WTC11 (cell line): Measurements from ENCODE around the gene BIRC3. TPM values are rescaled to one million over a fixed set of nuclear protein-coding genes. Genes with fewer than 3 reads are reported as not detected.

Experiments used
- ATAC-seq: fragments of 200-7000 bp; cut with Tn5 transposase; 2 replicates; pipeline ENCODE4 v1.10.0; 2021; ENCODE audit warnings: mild to moderate bottlenecking, moderate library complexity
- CTCF ChIA-PET: fragments of 300-600 bp; sonication (Branson Sonifier 250); formaldehyde crosslinking; loops from one replicate; lab custom pipeline; 2021; ENCODE audit warnings: antibody characterized with exemption; lab: Charles Lee
- POLR2A ChIA-PET: fragments of 350-600 bp; sonication (Branson Sonifier 250); formaldehyde crosslinking; loops from one replicate; lab custom pipeline; 2021; ENCODE audit warnings: antibody characterized with exemption; lab: Charles Lee
- DNase-seq: peaks from one replicate; pipeline ENCODE4 v3.0.0; 2021; ENCODE audit warnings: low spot score
- H3K27ac Mint-ChIP-seq: 2 replicates; pipeline ENCODE4 v1.8.0; 2021; ENCODE audit warnings: mixed read lengths
- H3K27me3 Mint-ChIP-seq: 2 replicates; pipeline ENCODE4 v1.8.0; 2021; ENCODE audit warnings: low read depth, mild to moderate bottlenecking, moderate library complexity, mixed read lengths
- H3K36me3 Mint-ChIP-seq: 2 replicates; pipeline ENCODE4 v1.8.0; 2021; ENCODE audit warnings: mixed read lengths
- H3K4me1 Mint-ChIP-seq: 2 replicates; pipeline ENCODE4 v1.8.0; 2022; ENCODE audit warnings: mixed read lengths
- H3K4me3 Mint-ChIP-seq: 2 replicates; pipeline ENCODE4 v1.8.0; 2021; ENCODE audit warnings: mild to moderate bottlenecking, moderate library complexity, mixed read lengths
- H3K9me3 Mint-ChIP-seq: 2 replicates; pipeline ENCODE4 v1.8.0; 2021; ENCODE audit warnings: mixed read lengths
- ELF4 ChIP-seq: sonication (generic); formaldehyde crosslinking; IDR thresholded peaks from 2 replicates; pipeline ENCODE4 v1.8.1; 2022; ENCODE audit warnings: low read depth, mild to moderate bottlenecking, moderate library complexity, missing genetic modification reagents
- GABPB1 ChIP-seq: sonication (generic); formaldehyde crosslinking; IDR thresholded peaks from 2 replicates; pipeline ENCODE4 v1.8.1; 2023; ENCODE audit warnings: mild to moderate bottlenecking, missing genetic modification reagents
- HMGA2 ChIP-seq: fragments of 250-450 bp; sonication (Bioruptor Pico); IDR thresholded peaks from 2 replicates; pipeline ENCODE4 v1.4.0; 2021; ENCODE audit warnings: mild to moderate bottlenecking, moderate library complexity
- MYBL2 ChIP-seq: sonication (generic); formaldehyde crosslinking; IDR thresholded peaks from 2 replicates; pipeline ENCODE4 v1.8.1; 2023; ENCODE audit warnings: mild to moderate bottlenecking, moderate library complexity, missing genetic modification reagents
- NFE2L1 ChIP-seq: sonication (generic); formaldehyde crosslinking; IDR thresholded peaks from 2 replicates; pipeline ENCODE4 v1.8.1; 2023; ENCODE audit warnings: missing genetic modification reagents
- NFYB ChIP-seq: sonication (generic); formaldehyde crosslinking; conservative IDR thresholded peaks from 2 replicates; pipeline ENCODE4 v1.8.0; 2022; ENCODE audit warnings: low read depth, missing genetic modification reagents
- OVOL2 ChIP-seq: fragments of 250-450 bp; sonication (Bioruptor Pico); IDR thresholded peaks from 2 replicates; pipeline ENCODE4 v1.9.0; 2021; ENCODE audit warnings: mild to moderate bottlenecking, borderline replicate concordance
- PRRX2 ChIP-seq: fragments of 250-450 bp; sonication (Bioruptor Pico); IDR thresholded peaks from 2 replicates; pipeline ENCODE4 v1.8.0; 2021; ENCODE audit warnings: mild to moderate bottlenecking
- SMAD4 ChIP-seq: sonication (generic); formaldehyde crosslinking; IDR thresholded peaks from 2 replicates; pipeline ENCODE4 v1.8.0; 2022; ENCODE audit warnings: mild to moderate bottlenecking, missing genetic modification reagents
- TCF7 ChIP-seq: sonication (generic); formaldehyde crosslinking; IDR thresholded peaks from 2 replicates; pipeline ENCODE4 v1.8.0; 2022; ENCODE audit warnings: mild to moderate bottlenecking, low read depth, missing genetic modification reagents, moderate library complexity
- ZNF219 ChIP-seq: sonication (generic); formaldehyde crosslinking; IDR thresholded peaks from 2 replicates; pipeline ENCODE4 v1.8.0; 2023; ENCODE audit warnings: missing genetic modification reagents, mild to moderate bottlenecking, borderline replicate concordance
- ZNF671 ChIP-seq: fragments of 250-450 bp; sonication (Bioruptor Pico); IDR thresholded peaks from 2 replicates; pipeline ENCODE4 v1.8.0; 2021; ENCODE audit warnings: mild to moderate bottlenecking
- total RNA-seq: library from RNA; stranded (reverse); gene quantifications from 3 replicates; pipeline ENCODE4 v1.2.3, GENCODE V29; 2021
- TF ChIP-seq, protein P1 (sequence below): sonication (generic); formaldehyde crosslinking; IDR thresholded peaks from 2 replicates; pipeline ENCODE4 v1.8.0; 2022; ENCODE audit warnings: mild to moderate bottlenecking, missing genetic modification reagents
- TF ChIP-seq, protein P2 (sequence below): sonication (generic); formaldehyde crosslinking; IDR thresholded peaks from 2 replicates; pipeline ENCODE4 v1.8.1; 2023; ENCODE audit warnings: mild to moderate bottlenecking, missing genetic modification reagents, moderate library complexity
- TF ChIP-seq, protein P3 (sequence below): sonication (generic); formaldehyde crosslinking; IDR thresholded peaks from 2 replicates; pipeline ENCODE4 v1.8.1; 2023; ENCODE audit warnings: mild to moderate bottlenecking, missing genetic modification reagents
- TF ChIP-seq, protein P4 (sequence below): sonication (generic); formaldehyde crosslinking; IDR thresholded peaks from 2 replicates; pipeline ENCODE4 v1.8.1; 2022; ENCODE audit warnings: mild to moderate bottlenecking, missing genetic modification reagents, moderate library complexity, borderline replicate concordance
- TF ChIP-seq, protein P5 (sequence below): sonication (generic); formaldehyde crosslinking; IDR thresholded peaks from 2 replicates; pipeline ENCODE4 v1.8.1; 2022; ENCODE audit warnings: low read depth, missing genetic modification reagents, borderline replicate concordance
- TF ChIP-seq, protein P6 (sequence below): sonication (generic); formaldehyde crosslinking; IDR thresholded peaks from 2 replicates; pipeline ENCODE4 v1.8.1; 2023; ENCODE audit warnings: mild to moderate bottlenecking, moderate library complexity, missing genetic modification reagents
- TF ChIP-seq, protein P7 (sequence below): sonication (generic); formaldehyde crosslinking; IDR thresholded peaks from 2 replicates; pipeline ENCODE4 v1.8.0; 2022; ENCODE audit warnings: mild to moderate bottlenecking, missing genetic modification reagents

The BIRC3 gene
- total RNA-seq, 1 experiment from 2014 or later, result 0.33 TPM

DNA sequence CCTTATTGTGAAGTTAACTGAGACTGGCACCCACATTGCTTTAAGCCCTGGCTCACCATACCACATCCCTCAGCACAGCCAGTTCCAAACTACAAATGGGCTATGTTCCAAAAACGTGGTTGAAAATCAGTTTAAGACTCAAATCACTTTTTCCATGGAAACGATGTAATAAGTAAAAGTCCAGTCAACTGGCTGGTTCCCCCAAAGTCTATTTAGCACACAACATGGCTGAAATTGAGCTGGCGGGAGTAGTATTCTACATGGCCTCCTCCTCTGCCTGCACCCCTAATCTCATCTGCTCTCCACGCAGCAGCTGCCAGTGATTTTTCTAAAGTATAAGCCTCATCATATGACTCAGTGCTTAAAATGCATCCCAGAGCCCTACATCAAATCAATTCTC is 40.9 kb upstream of the BIRC3 start:
- CTCF ChIA-PET, result no interaction called here
- H3K36me3 Mint-ChIP-seq, result no peaks in the 10 kb centered on the region

DNA sequence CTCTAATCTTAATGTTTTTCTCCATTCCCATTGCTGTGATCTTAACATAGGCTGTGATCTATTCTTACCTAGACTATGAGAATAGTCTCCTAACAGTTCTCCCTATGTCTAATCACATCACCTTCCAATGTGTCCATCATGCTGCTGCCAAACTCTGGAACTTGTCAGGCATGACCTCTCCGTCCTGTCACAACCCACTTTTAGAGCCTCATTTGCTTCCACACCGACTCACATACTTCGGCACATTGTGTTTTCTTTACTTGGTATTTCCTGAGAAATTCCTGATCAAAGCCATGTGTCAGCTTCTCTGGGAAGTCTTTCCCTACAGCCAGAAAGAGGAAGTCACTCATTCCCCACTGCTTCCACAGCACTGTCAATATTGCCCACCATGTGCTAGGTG is 40.5 kb upstream of the BIRC3 start:
- POLR2A ChIA-PET, result no interaction called here
- no peak for TF ChIP-seq GABPB1 (CRISPR knock-in tag)
- TF ChIP-seq HMGA2 (CRISPR knock-in tag), result no peak
- TF ChIP-seq ELF4, result no peak
- peaks cover 35% of the 10 kb centered on the region for H3K4me1 Mint-ChIP-seq
- CTCF ChIA-PET, result no interaction called here
- H3K9me3 Mint-ChIP-seq, result peaks cover 4% of the 10 kb centered on the region; the same call in 1 of the 2 replicates
- H3K36me3 Mint-ChIP-seq, result no peaks in the 10 kb centered on the region
- no peaks in the 10 kb centered on the region; the same call in 1 of the 2 replicates for H3K27me3 Mint-ChIP-seq
- ATAC-seq (no peak), DNase-seq (no peak)
- H3K4me3 Mint-ChIP-seq, result no peak overlapping the region
- H3K27ac Mint-ChIP-seq, result no peak overlapping the region

More for the DNA sequence above, 40.9 kb upstream of the BIRC3 start:
- H3K27me3 Mint-ChIP-seq, result no peaks in the 10 kb centered on the region; the same call in 1 of the 2 replicates
- no peak overlapping the region for H3K4me3 Mint-ChIP-seq
- H3K27ac Mint-ChIP-seq, result no peak overlapping the region
- POLR2A ChIA-PET, result no interaction called here
- peaks cover 4% of the 10 kb centered on the region; the same call in 1 of the 2 replicates for H3K9me3 Mint-ChIP-seq
- TF ChIP-seq ZNF219 (CRISPR knock-in tag), result no peak
- ATAC-seq (no peak), DNase-seq (no peak)
- peaks cover 33% of the 10 kb centered on the region for H3K4me1 Mint-ChIP-seq

DNA sequence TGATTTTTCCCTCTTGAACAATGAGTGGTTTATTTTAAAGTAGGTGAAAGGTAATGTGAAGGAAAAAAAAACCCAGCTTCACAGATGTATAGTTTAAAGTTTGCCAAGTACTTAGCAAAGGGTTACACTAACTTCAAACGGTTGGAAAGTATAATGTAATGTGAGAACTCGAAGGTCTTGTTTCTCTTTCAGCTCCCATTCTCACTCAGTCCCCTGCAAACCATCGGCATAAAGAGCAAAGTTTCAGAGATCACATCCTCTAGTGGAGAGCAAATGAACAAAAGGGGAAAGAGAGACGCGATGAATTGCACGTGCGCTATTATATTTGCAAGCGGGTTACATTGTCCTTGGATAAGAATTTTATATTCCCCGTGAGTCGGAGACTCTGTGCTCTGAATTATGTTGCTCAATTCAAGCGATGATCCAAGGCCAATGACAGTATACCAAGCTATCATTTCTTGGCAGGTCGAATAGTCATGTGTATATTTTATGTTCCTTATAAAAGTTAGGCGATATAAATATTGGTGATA is 37.6 kb upstream of the BIRC3 start:
- DNase-seq (no peak), ATAC-seq (peak; percentile 31)
- no peaks in the 10 kb centered on the region for H3K9me3 Mint-ChIP-seq
- no peaks in the 10 kb centered on the region for H3K36me3 Mint-ChIP-seq
- H3K27me3 Mint-ChIP-seq, result no peaks in the 10 kb centered on the region
- H3K4me3 Mint-ChIP-seq, result peak overlapping the region; percentile 54
- peak overlapping the region; percentile 58 for H3K27ac Mint-ChIP-seq
- peaks cover 35% of the 10 kb centered on the region for H3K4me1 Mint-ChIP-seq
- ChIA-PET CTCF (interaction anchor here (0.9 to 2.8 kb wide), 7 partner anchors 10 to 161 kb away, joined by 3 to 35 read pairs (median 4); no protein-coding TSS in a partner anchor), POLR2A (no interaction called here)
- TF ChIP-seq, protein P1, sequence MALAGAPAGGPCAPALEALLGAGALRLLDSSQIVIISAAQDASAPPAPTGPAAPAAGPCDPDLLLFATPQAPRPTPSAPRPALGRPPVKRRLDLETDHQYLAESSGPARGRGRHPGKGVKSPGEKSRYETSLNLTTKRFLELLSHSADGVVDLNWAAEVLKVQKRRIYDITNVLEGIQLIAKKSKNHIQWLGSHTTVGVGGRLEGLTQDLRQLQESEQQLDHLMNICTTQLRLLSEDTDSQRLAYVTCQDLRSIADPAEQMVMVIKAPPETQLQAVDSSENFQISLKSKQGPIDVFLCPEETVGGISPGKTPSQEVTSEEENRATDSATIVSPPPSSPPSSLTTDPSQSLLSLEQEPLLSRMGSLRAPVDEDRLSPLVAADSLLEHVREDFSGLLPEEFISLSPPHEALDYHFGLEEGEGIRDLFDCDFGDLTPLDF (CRISPR knock-in tag), result no peak
- TF ChIP-seq, protein P2, sequence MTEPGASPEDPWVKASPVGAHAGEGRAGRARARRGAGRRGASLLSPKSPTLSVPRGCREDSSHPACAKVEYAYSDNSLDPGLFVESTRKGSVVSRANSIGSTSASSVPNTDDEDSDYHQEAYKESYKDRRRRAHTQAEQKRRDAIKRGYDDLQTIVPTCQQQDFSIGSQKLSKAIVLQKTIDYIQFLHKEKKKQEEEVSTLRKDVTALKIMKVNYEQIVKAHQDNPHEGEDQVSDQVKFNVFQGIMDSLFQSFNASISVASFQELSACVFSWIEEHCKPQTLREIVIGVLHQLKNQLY (CRISPR knock-in tag), result no peak
- TF ChIP-seq PRRX2 (CRISPR knock-in tag) (no peak), NFYB (no peak), SMAD4 (CRISPR knock-in tag) (no peak), TCF7 (no peak)
- TF ChIP-seq, protein P3, sequence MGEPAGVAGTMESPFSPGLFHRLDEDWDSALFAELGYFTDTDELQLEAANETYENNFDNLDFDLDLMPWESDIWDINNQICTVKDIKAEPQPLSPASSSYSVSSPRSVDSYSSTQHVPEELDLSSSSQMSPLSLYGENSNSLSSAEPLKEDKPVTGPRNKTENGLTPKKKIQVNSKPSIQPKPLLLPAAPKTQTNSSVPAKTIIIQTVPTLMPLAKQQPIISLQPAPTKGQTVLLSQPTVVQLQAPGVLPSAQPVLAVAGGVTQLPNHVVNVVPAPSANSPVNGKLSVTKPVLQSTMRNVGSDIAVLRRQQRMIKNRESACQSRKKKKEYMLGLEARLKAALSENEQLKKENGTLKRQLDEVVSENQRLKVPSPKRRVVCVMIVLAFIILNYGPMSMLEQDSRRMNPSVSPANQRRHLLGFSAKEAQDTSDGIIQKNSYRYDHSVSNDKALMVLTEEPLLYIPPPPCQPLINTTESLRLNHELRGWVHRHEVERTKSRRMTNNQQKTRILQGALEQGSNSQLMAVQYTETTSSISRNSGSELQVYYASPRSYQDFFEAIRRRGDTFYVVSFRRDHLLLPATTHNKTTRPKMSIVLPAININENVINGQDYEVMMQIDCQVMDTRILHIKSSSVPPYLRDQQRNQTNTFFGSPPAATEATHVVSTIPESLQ, result no peak

DNA sequence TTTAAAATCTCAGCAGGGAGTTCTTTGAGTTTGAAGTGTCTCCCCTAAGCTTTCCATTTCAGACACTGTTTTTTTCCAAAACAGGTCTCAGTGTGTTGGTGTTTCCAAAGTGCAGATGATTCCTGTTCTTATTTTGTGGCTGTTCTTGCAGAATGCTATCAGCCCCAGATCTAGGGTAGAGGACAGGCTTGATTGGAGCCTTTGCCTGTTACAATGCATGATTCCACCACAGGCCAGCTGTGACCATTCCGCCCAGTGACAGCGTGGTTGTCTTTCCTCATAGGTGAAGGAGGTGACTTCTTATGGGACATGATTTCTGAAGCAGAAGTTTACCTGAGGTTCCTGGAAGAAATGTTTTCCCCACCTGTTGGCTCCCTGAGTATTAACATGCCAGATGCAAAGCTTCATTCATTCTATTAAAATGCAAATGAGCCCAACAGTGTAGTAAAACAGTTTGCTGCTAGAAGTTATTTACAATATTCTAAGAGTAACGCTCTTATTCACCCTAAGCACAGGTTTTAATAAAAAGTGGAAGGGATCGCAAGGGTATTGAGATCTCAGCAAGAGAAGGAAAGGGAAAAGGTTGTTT is 36.9 kb upstream of the BIRC3 start:
- Mint-ChIP-seq H3K27me3 (no peaks in the 10 kb centered on the region), H3K36me3 (no peaks in the 10 kb centered on the region), H3K4me1 (peaks cover 35% of the 10 kb centered on the region), H3K4me3 (peak overlapping the region; percentile 54), H3K27ac (peak overlapping the region; percentile 58), H3K9me3 (0 out of 2 replicates have a peak, but pooled peaks cover 1% of the 10 kb centered on the region)
- DNase-seq (no peak), ATAC-seq (peak; percentile 73)
- ChIA-PET CTCF (interaction anchor here (0.8 to 2.8 kb wide), 7 partner anchors 11 to 161 kb away, joined by 3 to 35 read pairs (median 4); no protein-coding TSS in a partner anchor), POLR2A (no interaction called here)
- TF ChIP-seq MYBL2 (no peak), NFE2L1 (no peak), ZNF671 (no peak), PRRX2 (CRISPR knock-in tag) (no peak), OVOL2 (CRISPR knock-in tag) (no peak)
- TF ChIP-seq, protein P4, sequence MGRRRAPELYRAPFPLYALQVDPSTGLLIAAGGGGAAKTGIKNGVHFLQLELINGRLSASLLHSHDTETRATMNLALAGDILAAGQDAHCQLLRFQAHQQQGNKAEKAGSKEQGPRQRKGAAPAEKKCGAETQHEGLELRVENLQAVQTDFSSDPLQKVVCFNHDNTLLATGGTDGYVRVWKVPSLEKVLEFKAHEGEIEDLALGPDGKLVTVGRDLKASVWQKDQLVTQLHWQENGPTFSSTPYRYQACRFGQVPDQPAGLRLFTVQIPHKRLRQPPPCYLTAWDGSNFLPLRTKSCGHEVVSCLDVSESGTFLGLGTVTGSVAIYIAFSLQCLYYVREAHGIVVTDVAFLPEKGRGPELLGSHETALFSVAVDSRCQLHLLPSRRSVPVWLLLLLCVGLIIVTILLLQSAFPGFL (CRISPR knock-in tag), result no peak
- TF ChIP-seq, protein P5, sequence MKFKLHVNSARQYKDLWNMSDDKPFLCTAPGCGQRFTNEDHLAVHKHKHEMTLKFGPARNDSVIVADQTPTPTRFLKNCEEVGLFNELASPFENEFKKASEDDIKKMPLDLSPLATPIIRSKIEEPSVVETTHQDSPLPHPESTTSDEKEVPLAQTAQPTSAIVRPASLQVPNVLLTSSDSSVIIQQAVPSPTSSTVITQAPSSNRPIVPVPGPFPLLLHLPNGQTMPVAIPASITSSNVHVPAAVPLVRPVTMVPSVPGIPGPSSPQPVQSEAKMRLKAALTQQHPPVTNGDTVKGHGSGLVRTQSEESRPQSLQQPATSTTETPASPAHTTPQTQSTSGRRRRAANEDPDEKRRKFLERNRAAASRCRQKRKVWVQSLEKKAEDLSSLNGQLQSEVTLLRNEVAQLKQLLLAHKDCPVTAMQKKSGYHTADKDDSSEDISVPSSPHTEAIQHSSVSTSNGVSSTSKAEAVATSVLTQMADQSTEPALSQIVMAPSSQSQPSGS (CRISPR knock-in tag), result no peak
- TF ChIP-seq, protein P6, sequence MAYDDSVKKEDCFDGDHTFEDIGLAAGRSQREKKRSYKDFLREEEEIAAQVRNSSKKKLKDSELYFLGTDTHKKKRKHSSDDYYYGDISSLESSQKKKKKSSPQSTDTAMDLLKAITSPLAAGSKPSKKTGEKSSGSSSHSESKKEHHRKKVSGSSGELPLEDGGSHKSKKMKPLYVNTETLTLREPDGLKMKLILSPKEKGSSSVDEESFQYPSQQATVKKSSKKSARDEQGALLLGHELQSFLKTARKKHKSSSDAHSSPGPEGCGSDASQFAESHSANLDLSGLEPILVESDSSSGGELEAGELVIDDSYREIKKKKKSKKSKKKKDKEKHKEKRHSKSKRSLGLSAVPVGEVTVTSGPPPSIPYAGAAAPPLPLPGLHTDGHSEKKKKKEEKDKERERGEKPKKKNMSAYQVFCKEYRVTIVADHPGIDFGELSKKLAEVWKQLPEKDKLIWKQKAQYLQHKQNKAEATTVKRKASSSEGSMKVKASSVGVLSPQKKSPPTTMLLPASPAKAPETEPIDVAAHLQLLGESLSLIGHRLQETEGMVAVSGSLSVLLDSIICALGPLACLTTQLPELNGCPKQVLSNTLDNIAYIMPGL (CRISPR knock-in tag), result no peak
- TF ChIP-seq, protein P2 (CRISPR knock-in tag), result no peak
- TF ChIP-seq, protein P7, sequence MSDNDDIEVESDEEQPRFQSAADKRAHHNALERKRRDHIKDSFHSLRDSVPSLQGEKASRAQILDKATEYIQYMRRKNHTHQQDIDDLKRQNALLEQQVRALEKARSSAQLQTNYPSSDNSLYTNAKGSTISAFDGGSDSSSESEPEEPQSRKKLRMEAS (CRISPR knock-in tag), result no peak
